ENCODE measurements around the gene SCUBE3. TPM values are rescaled to one million over a fixed set of nuclear protein-coding genes. Genes with fewer than 3 reads are reported as not detected.

Gene SCUBE3
- total RNA-seq, 1 donor from 2014 or later = 0.49 TPM

DNA sequence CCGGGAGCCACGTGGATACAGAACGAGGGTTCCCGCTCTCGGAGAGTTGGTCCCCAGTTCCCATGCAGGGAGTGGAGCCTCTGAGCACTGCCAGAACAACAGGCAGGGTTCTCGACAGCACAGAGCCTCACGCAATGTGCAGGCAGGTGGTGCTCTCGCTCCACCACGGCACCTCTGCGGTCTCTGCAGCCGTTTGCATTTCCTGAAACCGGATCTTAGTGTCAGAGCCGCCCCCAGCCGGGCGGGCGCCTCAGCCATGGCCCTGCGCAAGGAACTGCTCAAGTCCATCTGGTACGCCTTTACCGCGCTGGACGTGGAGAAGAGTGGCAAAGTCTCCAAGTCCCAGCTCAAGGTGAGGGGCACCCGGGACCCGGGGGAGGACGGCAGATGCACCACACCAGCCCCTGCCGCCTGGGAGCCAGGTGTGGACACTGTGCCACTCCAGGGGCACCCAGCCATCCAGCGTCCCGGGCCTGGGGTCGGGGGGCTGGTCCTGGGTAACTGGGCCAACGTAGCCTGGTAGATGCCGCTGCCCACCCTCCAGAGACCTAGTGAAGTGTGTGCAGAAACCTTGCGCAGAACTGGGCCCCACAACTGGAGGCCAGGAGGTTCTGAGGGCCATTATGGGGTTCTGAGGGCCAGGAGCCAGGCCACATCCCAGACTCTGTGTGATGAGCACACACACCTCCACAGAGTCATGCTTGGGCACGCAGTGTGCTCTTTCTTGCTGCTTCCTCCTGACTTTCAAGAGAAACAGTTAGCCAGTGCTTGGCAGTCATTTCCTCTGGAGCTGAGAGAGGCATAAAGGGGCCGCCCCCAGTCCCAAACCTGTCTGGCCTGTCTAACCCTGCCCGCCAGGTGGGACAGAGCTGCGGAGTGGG lies 84.1 kb downstream of the SCUBE3 start, which contains the start of gene DEF6:
TSS of gene DEF6 (plus strand) at position 218 of the 881 bp plus-strand sequence. CDS start at position 257, 39 bp downstream.
- Histone ChIP-seq H3K4me3 (peak within 1 kb of the TSS; percentile 46 to 49), H3K4me1 (peaks cover 51% of the 10 kb centered on the region), H3K9me3 (no peaks in the 10 kb centered on the region), H3K36me3 (peaks cover 0 to 13% of the 10 kb centered on the region in 2 donors), H3K27ac (peak within 1 kb of the TSS; percentile 71), H3K27me3 (no peaks in the 10 kb centered on the region)
- intact Hi-C loops (cut with DNase I) = no loop called here
- no peak for DNase-seq (ENCODE audit: extremely low spot score in 2 of 2)
- TF ChIP-seq POLR2A (IDR thresholded peaks at IDR 0.05) (no peak), POLR2AphosphoS5 (IDR thresholded peaks at IDR 0.05; ENCODE audit: insufficient read depth in 1 of 2, low read depth in 1 of 2) (peak; percentile 81 to 85)
- TF ChIP-seq, protein P1, sequence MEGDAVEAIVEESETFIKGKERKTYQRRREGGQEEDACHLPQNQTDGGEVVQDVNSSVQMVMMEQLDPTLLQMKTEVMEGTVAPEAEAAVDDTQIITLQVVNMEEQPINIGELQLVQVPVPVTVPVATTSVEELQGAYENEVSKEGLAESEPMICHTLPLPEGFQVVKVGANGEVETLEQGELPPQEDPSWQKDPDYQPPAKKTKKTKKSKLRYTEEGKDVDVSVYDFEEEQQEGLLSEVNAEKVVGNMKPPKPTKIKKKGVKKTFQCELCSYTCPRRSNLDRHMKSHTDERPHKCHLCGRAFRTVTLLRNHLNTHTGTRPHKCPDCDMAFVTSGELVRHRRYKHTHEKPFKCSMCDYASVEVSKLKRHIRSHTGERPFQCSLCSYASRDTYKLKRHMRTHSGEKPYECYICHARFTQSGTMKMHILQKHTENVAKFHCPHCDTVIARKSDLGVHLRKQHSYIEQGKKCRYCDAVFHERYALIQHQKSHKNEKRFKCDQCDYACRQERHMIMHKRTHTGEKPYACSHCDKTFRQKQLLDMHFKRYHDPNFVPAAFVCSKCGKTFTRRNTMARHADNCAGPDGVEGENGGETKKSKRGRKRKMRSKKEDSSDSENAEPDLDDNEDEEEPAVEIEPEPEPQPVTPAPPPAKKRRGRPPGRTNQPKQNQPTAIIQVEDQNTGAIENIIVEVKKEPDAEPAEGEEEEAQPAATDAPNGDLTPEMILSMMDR (IDR thresholded peaks at IDR 0.05) = peak; percentile 54 to 64 (median 54)

DNA sequence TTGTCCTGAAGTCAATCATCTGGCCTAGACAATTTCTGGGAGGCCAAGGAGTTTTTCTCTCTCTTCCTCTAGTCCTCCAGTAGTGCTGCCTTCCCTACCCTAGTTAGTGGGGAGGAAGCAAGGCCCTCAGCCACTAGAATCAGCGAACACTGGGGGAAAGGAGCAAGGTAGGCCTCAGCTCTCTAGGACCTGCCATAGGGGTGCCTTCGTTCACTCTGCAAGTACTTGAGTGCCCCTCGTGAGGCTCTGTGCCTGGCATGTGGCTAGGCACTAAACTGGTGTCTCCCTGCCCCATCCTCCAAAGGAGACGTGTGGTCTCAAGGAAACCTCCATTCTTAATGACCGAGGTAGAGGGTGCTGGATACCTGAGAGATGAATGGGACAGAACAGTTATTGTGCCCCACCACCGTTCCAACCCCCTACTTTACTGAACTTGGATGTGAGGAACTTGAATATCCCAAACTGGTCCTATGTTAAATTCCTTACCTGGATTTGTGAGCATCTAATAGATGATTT lies 84.9 kb downstream of the SCUBE3 start:
- Histone ChIP-seq H3K4me3 (peak overlapping the region in 1 of 2 donors; percentile 49), H3K36me3 (peaks cover 0 to 13% of the 10 kb centered on the region in 2 donors), H3K27ac (peak overlapping the region; percentile 71), H3K27me3 (no peaks in the 10 kb centered on the region), H3K4me1 (peaks cover 57% of the 10 kb centered on the region), H3K9me3 (no peaks in the 10 kb centered on the region)
- no peak for TF ChIP-seq POLR2AphosphoS5 (IDR thresholded peaks at IDR 0.05; ENCODE audit: insufficient read depth in 1 of 2, low read depth in 1 of 2)
- no peak for TF ChIP-seq POLR2A (IDR thresholded peaks at IDR 0.05)
- TF ChIP-seq, protein P1 (IDR thresholded peaks at IDR 0.05) = no peak
- intact Hi-C loops (cut with DNase I) = no loop called here
- no peak for DNase-seq (ENCODE audit: extremely low spot score in 2 of 2)

DNA sequence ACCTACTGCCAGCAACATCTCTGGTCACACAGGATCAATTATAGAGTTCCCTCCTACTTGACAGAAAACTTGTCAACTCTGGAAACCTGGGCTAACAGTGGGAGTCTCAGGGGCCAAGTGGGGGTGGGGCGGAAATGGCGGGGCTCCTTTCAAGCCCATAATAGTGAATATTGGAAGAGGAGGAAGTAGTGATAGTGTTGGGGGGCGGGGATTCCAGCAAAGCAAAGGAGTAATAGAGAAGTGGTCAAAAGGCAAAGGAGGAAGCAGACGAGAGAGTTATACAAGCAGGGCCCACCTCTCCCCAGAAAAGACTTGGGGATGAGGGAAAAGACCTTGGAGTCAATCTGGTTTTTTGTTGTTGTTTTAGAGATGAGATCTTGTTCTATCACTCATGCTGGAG lies 85.9 kb downstream of the SCUBE3 start:
- intact Hi-C loops (cut with DNase I) = no loop called here
- no peak for DNase-seq (ENCODE audit: extremely low spot score in 2 of 2)
- TF ChIP-seq, protein P1 (IDR thresholded peaks at IDR 0.05) = no peak
- TF ChIP-seq POLR2AphosphoS5 (IDR thresholded peaks at IDR 0.05; ENCODE audit: insufficient read depth in 1 of 2, low read depth in 1 of 2) = no peak
- no peak for TF ChIP-seq POLR2A (IDR thresholded peaks at IDR 0.05)
- H3K4me1 ChIP-seq = peaks cover 57% of the 10 kb centered on the region
- no peaks in the 10 kb centered on the region for H3K9me3 ChIP-seq
- H3K27me3 ChIP-seq = no peaks in the 10 kb centered on the region
- no peak overlapping the region for H3K4me3 ChIP-seq
- peaks cover 0 to 10% of the 10 kb centered on the region in 2 donors for H3K36me3 ChIP-seq
- H3K27ac ChIP-seq = peak overlapping the region; percentile 71

DNA sequence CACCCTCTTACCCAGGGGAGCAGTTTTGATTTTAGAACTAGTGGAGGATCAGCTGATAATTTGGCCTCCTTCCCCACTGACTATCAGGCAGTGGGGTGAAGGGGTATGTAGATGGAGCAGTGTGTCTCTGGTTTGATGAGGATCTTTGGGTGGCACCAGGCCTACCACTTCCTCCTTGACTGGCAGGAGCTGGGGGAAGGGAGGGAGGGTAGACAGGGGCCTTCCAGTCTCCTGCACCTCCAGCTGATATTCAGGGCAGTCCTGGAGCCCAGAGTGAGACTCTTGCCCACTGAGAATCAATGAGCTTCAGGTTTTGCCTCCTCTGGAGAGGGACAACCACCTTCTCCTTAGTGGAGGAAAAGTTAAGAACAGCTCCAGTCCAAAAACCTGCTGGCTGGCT lies 87.1 kb downstream of the SCUBE3 start:
- DNase-seq (ENCODE audit: extremely low spot score in 2 of 2) = no peak
- intact Hi-C loops (cut with DNase I) = no loop called here
- H3K27ac ChIP-seq = no peak overlapping the region
- no peaks in the 10 kb centered on the region for H3K27me3 ChIP-seq
- H3K9me3 ChIP-seq = no peaks in the 10 kb centered on the region
- no peak overlapping the region for H3K4me3 ChIP-seq
- H3K36me3 ChIP-seq = no peaks in the 10 kb centered on the region
- TF ChIP-seq POLR2A (IDR thresholded peaks at IDR 0.05) (no peak), POLR2AphosphoS5 (IDR thresholded peaks at IDR 0.05; ENCODE audit: insufficient read depth in 1 of 2, low read depth in 1 of 2) (no peak)
- TF ChIP-seq, protein P1 (IDR thresholded peaks at IDR 0.05) = no peak
- H3K4me1 ChIP-seq = peaks cover 57% of the 10 kb centered on the region

Other genes with a start within 250 kb of the SCUBE3 start
- gene TCP11, start 72.6 kb upstream of the SCUBE3 start, total RNA-seq = not detected
- 39.0 TPM for gene ZNF76, start 45.8 kb downstream of the SCUBE3 start, total RNA-seq
- 23.1 TPM for gene DEF6, start 83.9 kb downstream of the SCUBE3 start, total RNA-seq
- gene PPARD, start 128.6 kb downstream of the SCUBE3 start, total RNA-seq = 21.9 TPM
- gene FANCE, start 238.4 kb downstream of the SCUBE3 start, total RNA-seq = 10.1 TPM